DND-41 (cell line): Measurements from ENCODE around the gene SEMA3B.

Source experiments
- ATAC-seq: fragments of 200-7000 bp; cut with Tn5 transposase; 3 replicates; pipeline ENCODE4 v1.9.1; 2021; ENCODE audit warnings: low read depth; ENCODE audit not compliant: insufficient read depth
- DNase-seq: peaks from one replicate; pipeline ENCODE4 v3.0.0-alpha.2; 2020
- H2AFZ ChIP-seq: 2 replicates; pipeline ENCODE4 v1.6.0; 2012; ENCODE audit warnings: low read depth, low read length
- H3K27ac ChIP-seq: 2 replicates; pipeline ENCODE4 v1.5.1; 2012; ENCODE audit warnings: low read length, inconsistent platforms
- H3K27me3 ChIP-seq: fragments of 200-600 bp; sonication (generic); 2 replicates; pipeline ENCODE4 v1.6.0; 2012; ENCODE audit warnings: low read length, mild to moderate bottlenecking, inconsistent platforms; ENCODE audit not compliant: insufficient read depth, poor library complexity
- H3K36me3 ChIP-seq: 2 replicates; pipeline ENCODE4 v1.5.1; 2012; ENCODE audit warnings: low read length, inconsistent platforms; ENCODE audit not compliant: insufficient read depth
- H3K4me1 ChIP-seq: 2 replicates; pipeline ENCODE4 v1.5.1; 2012; ENCODE audit warnings: mild to moderate bottlenecking, low read length; ENCODE audit not compliant: insufficient read depth
- H3K4me2 ChIP-seq: 2 replicates; pipeline ENCODE4 v1.6.0; 2012; ENCODE audit warnings: mild to moderate bottlenecking, moderate library complexity, low read length, inconsistent platforms; ENCODE audit not compliant: insufficient read depth
- H3K4me3 ChIP-seq, 2 experiments: fragments of 200-600 bp in 1 of 2; shearing (Covaris generic) in 1 of 2; 2 replicates each; pipeline ENCODE4 v1.5.1; 2012 to 2016; ENCODE audit warnings: inconsistent platforms in 2 of 2, low read length in 2 of 2, mild to moderate bottlenecking in 2 of 2, low read depth in 1 of 2, moderate library complexity in 1 of 2
- H3K79me2 ChIP-seq: 2 replicates; pipeline ENCODE4 v1.6.0; 2012; ENCODE audit warnings: low read length, inconsistent platforms; ENCODE audit not compliant: insufficient read depth
- H3K9ac ChIP-seq: 2 replicates; pipeline ENCODE4 v1.6.0; 2012; ENCODE audit warnings: low read depth, mild to moderate bottlenecking, inconsistent platforms, low read length, moderate library complexity
- H3K9me3 ChIP-seq: 2 replicates; pipeline ENCODE4 v1.5.1; 2012; ENCODE audit warnings: low read length, moderate library complexity, mild to moderate bottlenecking, inconsistent platforms; ENCODE audit not compliant: insufficient read depth, severe bottlenecking
- H4K20me1 ChIP-seq: 2 replicates; pipeline ENCODE4 v1.6.0; 2012; ENCODE audit warnings: low read length; ENCODE audit not compliant: insufficient read depth
- EZH2 ChIP-seq: IDR thresholded peaks from 3 replicates; pipeline ENCODE4 v1.6.1; 2012; ENCODE audit warnings: borderline replicate concordance, low read depth, mild to moderate bottlenecking, moderate library complexity, low read length, inconsistent platforms; ENCODE audit not compliant: severe bottlenecking
- TF ChIP-seq, protein P1 (sequence below): IDR thresholded peaks from 2 replicates; pipeline ENCODE4 v1.5.1; 2012; ENCODE audit warnings: borderline replicate concordance, low read length, moderate library complexity, mild to moderate bottlenecking; ENCODE audit not compliant: poor library complexity, severe bottlenecking; ENCODE audit errors: extremely low read depth

Gene SEMA3B

DNA sequence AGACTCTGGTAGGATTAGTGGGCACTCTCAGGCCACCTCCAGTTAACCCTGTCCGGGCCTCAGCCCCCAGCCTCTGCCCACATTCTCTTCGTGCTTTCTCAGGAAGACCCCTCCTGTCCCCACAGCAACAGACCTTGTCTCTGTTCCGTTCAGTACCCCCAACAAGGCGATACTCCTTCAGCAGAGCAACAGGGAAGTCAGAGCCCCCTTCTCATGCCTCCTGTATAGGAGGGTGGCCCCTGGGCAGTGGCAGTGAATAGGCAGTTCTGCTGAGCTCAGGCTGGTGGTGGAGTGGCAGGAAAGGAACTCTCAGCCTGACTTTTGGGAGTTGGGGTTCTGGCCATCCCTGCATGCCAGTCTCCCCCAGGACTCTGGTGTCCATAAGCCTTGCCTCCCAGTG, 513 bp downstream of the SEMA3B start:
- Histone ChIP-seq H3K9ac (no peak overlapping the region), H3K4me2 (no peak overlapping the region), H3K36me3 (no peaks in the 10 kb centered on the region), H3K79me2 (no peaks in the 10 kb centered on the region), H3K4me1 (peaks cover 8% of the 10 kb centered on the region), H3K9me3 (no peaks in the 10 kb centered on the region), H3K4me3 (no peak overlapping the region), H2AFZ (no peak overlapping the region), H4K20me1 (no peaks in the 10 kb centered on the region), H3K27me3 (peaks cover 3% of the 10 kb centered on the region), H3K27ac (no peak overlapping the region)
- TF ChIP-seq EZH2, result no peak
- TF ChIP-seq, protein P1, sequence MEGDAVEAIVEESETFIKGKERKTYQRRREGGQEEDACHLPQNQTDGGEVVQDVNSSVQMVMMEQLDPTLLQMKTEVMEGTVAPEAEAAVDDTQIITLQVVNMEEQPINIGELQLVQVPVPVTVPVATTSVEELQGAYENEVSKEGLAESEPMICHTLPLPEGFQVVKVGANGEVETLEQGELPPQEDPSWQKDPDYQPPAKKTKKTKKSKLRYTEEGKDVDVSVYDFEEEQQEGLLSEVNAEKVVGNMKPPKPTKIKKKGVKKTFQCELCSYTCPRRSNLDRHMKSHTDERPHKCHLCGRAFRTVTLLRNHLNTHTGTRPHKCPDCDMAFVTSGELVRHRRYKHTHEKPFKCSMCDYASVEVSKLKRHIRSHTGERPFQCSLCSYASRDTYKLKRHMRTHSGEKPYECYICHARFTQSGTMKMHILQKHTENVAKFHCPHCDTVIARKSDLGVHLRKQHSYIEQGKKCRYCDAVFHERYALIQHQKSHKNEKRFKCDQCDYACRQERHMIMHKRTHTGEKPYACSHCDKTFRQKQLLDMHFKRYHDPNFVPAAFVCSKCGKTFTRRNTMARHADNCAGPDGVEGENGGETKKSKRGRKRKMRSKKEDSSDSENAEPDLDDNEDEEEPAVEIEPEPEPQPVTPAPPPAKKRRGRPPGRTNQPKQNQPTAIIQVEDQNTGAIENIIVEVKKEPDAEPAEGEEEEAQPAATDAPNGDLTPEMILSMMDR, result no peak
- ATAC-seq (no peak), DNase-seq (no peak)

DNA sequence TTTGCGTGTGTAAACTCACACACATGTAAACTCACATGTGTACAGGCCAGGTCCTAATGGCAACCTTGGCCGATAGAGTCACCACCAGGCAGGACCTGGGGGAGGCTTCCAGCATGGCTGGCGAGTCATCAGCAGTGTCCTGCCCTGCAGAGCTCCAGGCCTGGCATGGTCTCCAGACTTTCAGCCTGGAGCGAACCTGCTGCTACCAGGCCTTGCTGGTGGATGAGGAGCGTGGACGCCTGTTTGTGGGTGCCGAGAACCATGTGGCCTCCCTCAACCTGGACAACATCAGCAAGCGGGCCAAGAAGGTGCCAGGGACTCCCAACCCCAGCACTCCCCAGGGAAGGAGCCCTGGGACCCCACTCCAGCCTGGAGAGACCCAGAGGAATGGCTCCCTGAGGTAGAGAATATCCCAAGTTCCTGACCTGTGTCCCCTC, 1.0 kb downstream of the SEMA3B start:
- no peak overlapping the region for H3K4me2 ChIP-seq
- H3K9me3 ChIP-seq, result no peaks in the 10 kb centered on the region
- peaks cover 8% of the 10 kb centered on the region for H3K27me3 ChIP-seq
- H3K27ac ChIP-seq, result no peak overlapping the region
- H3K9ac ChIP-seq, result no peak overlapping the region
- H3K4me3 ChIP-seq, result no peak overlapping the region
- H4K20me1 ChIP-seq, result no peaks in the 10 kb centered on the region
- H3K36me3 ChIP-seq, result no peaks in the 10 kb centered on the region
- H3K79me2 ChIP-seq, result no peaks in the 10 kb centered on the region
- DNase-seq (no peak), ATAC-seq (no peak)
- peaks cover 8% of the 10 kb centered on the region for H3K4me1 ChIP-seq
- H2AFZ ChIP-seq, result no peak overlapping the region
- no peak for TF ChIP-seq EZH2
- TF ChIP-seq, protein P1, result no peak

DNA sequence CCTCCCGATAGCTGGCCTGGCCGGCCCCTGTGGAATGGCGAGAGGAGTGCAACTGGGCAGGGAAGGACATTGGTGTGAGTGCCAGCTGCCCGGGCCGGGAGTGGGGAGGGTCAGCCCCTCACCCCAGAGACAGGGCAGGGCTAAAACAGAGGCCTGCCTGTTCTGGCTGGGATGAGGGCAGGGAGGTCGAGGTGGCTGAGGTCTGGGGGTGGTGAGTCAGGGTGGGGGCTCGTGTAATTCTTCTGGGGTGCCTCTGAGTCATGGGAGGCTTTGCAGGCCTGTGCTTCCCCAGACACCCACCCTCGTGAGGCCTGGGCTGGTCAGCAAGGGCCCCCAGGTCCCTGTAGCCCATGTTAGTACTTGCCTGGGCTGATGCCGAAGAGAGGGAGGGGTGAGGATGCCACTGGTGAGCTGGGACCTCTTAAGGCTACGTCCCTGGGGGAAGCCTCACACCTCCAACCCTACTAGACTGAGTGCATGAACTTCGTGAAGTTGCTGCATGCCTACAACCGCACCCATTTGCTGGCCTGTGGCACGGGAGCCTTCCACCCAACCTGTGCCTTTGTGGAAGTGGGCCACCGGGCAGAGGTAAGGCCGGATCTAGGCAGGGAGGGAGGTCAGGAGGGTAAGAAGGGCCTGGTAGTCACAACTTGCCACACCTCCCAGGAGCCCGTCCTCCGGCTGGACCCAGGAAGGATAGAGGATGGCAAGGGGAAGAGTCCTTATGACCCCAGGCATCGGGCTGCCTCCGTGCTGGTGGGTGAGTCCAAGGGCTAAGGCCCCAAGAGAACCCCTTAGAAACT, 1.7 kb downstream of the SEMA3B start:
- Histone ChIP-seq H3K79me2 (no peaks in the 10 kb centered on the region), H3K36me3 (no peaks in the 10 kb centered on the region), H3K4me1 (peaks cover 8% of the 10 kb centered on the region), H3K27me3 (peaks cover 14% of the 10 kb centered on the region), H4K20me1 (no peaks in the 10 kb centered on the region), H3K4me3 (no peak overlapping the region), H3K27ac (no peak overlapping the region), H3K4me2 (no peak overlapping the region), H2AFZ (no peak overlapping the region), H3K9ac (no peak overlapping the region), H3K9me3 (no peaks in the 10 kb centered on the region)
- DNase-seq, result no peak
- no peak for TF ChIP-seq EZH2
- TF ChIP-seq, protein P1, result no peak
- no peak for ATAC-seq
